HG03064 (cell line): ENCODE results near the gene ADAM12.

Experiments used
- ATAC-seq: cut with Tn5 transposase; IDR thresholded peaks from one replicate; pipeline ENCODE4 v1.9.1; 2021; ENCODE audit warnings: low read depth; ENCODE audit not compliant: unreplicated experiment

ADAM12 gene

DNA sequence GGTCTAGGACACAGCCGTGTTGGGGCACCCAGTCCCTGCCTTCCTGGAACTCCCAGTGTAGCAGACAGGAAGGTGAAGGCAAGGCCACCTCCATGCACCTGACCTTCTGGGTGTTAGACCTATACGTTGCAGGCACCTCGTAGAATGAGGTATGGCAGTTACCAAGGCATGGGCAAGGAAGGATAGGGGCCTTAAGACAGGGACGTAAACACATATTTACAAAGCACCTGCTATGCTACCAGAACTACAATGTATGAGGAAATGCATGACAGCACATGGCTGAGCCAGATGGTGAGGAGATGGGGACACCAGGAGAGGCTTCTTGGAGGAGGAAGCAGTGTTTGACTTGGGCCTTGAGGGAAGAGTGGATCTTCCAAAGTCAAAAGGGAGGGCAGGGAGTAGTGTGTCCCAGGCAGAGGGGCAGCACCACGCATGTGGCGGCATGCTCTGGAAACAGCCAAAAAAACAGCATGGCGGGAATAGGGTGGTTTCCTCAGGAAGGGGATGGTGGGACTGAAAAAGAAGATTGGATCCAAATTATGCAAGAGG, 260.7 kb downstream of the ADAM12 start:
- ATAC-seq: no peak

DNA sequence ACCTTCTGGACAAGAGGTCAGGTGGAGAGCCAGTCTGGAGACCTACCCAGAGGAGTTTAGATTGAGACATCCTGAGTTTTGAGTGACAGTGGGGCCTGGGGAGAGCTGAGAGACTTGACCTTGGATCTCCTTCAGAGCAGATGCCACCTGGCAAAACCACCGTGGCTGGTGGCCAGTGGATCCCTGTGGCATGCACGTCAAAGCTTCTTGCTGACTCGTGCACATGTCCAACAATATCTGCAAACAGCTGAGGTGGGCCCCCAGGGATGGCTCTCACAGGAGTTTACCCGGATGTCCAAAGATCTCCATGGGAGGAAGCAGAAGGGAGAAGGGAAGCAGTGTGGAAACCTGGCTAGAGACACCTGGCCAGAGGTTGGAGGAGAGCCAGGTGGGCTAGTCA, 261.4 kb downstream of the ADAM12 start:
- no peak for ATAC-seq

DNA sequence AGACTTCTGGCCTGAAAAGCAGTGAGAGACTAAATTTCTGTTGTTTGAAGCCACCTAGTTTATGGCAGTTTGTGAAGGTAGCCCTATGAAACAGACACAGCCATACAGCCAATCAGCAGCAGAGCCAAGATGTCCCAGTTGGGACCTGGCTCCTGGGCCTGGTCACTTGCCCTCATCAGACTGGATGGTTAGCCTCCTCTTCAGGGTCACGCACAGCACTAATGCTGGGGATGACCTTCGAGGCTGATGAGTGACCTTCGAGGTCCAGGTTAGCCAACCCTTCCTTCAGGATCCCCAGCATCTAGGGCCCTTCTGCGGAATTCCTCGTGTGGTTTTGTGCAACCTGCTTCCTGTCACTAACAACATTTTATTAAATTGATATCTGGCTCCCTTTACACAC, 262.3 kb downstream of the ADAM12 start:
- no peak for ATAC-seq

- ATAC-seq: no peak
Measured at GRCh38 chr10:126124668-126125349, 263.5 kb downstream of the ADAM12 start.

GRCh38 chr10:126124046-126124445, 264.2 kb downstream of the ADAM12 start:
- ATAC-seq: no peak

GRCh38 chr10:126123466-126123865, 264.8 kb downstream of the ADAM12 start:
- ATAC-seq: no peak

- no peak for ATAC-seq
Measured at GRCh38 chr10:126122881-126123280, 265.4 kb downstream of the ADAM12 start.

DNA sequence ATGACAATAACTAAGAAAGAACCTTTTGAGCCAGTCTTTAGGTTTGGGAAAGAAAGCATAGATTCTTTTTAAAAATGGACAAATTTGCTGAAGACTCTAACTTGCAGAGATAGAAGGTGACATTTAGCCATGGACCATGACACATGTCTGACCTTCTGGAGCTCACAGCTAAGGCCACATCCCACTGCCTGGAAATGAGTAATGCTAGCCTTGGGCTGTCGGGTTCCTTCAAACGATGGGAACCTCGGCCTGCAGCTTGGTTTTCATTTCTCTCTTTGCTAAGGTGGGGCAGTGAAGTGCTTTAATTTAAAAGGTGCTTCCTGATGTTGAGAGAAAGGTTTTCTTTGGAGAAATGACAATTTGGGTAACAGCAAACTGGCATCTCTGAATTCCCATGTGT, 268.7 kb downstream of the ADAM12 start:
- no peak for ATAC-seq

GRCh38 chr10:126118476-126118875, 269.8 kb downstream of the ADAM12 start:
- ATAC-seq: no peak

DNA sequence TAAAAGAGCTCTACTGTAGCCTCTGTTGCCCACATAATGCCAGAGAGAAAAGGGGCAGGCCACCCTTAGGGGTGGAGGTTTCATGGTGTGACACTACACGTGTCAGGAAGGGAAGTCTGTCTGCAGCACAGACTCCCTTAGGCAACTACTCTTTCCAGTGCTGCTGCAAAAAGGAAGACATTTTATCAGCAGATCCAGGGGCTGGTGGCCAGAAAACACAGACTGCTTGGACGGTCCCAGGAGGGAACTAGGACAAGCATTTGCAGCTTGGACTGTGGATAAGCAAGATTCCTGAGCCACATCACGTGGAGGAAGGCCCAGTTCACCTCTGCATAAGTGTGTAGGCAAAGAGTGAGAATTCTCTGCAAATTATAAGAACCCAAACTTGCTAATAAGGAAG, 271.1 kb downstream of the ADAM12 start:
- ATAC-seq: no peak

DNA sequence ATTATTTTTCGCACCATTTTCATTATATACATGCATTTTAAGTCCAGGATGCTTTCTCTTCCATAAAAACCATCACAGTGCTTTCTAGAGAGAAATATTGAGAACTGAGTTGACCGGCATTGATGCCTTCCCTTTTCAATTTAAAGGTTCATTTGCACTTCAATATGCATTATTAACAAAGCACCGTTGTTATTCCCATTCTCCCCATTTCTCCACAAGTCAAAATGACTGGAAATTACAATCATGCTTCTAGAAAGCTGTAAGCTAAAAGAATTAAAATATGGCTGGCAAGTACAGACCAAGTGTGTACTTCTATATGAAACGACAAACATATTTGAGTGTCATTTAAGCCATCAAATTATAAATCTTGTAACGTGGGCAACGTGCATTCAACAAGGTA, 272.4 kb downstream of the ADAM12 start:
- ATAC-seq: no peak

DNA sequence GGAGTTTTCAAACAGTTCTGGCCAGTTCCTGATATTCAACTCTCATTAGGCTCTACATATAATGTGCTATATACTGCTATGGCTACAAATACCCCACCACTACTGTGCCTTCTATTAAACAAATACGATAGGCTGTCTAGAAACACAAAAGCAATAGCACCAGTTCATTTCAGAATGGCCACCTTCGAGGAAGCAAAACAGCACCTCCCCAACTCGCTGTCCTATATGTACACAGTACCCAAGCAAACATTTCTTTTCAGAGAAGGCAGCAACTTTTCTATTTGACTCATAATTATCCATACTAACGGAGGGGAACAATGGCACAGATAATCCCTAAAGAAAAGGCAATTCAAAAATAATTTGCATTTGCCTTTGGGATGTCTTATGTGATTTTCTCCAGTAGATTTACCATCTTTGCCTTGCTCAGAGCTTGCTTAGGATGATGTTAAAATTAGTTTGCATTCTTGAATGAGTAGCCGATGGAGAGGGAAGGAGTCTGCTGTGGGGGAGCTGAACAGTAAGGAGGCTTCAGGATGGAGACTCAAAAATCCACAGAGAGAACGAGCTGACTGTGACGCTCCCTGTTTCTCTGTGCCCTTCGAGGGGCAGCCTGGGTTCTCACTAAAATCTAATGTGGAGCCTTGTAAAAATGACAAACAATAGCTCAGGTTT, 273.3 kb downstream of the ADAM12 start:
- no peak for ATAC-seq

GRCh38 chr10:126111516-126111915, 276.8 kb downstream of the ADAM12 start:
- no peak for ATAC-seq

DNA sequence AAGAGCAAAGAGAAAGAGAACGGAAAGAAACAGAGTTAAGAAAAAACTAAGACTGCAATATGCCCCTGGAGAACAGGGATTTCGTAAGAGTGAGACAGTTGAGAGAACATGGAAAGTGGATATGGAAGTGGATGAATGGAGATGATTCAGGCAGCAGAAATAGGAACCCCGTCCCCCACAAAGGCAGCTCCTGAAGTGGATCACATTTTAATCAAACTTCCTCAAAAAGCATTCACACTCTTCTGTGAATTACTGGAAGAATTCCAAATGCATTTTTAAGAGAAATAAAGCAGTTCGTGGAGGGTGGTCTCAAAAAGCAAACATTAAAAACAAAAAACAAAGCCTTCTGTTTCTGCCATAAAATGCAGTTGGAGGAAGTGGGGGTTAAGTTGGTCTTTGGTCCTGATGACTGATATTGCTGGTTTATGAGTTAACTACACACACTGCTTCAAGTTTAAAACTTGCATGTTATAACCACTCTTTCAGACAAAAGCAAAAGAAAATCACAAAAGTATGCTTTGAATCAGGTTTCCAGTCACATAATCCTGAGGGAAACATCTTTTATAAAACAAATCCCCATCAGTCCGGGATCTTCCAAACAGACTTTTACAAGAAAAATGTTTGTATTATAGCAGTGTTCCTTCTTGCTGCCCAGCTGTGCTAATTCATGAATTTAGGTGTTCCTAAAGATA, 277.6 kb downstream of the ADAM12 start:
- no peak for ATAC-seq

DNA sequence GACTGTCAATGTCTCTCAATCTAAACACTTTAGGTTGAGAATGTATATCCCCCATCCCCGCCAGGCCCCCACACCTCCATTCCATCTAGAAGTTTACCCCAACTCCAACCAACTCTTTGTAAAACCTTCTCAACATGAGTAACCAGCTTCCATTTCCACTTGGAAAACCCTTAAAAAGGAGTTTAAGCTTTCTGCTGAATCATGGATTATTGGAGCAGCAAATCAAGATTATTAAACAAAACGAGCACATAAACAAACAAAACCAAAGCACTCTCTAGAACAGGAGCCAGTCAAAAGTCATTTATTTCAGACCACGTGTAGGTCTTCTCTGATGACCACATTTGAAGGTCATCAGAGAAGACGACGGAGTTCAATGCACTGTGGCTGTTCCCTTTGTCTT, 278.4 kb downstream of the ADAM12 start:
- no peak for ATAC-seq

DNA sequence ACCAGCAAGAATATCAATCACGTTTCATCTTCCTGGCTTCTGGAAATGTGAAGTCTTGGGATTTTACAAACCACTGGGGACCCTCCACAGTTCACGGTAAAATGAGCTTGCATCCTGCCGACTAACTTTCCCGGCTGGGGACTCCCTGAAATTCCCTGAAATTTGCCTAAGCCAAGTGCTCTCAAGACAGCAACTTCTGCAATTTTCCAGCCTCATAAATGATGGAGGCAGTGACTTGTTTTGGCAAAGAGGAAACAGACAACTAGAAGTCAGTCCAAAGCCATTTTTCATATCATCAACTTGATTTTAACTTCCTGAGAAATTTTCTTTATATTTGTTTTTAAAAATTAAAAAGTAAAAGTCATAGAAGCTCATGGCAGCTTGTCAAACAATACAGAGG, 279.6 kb downstream of the ADAM12 start:
- no peak for ATAC-seq

DNA sequence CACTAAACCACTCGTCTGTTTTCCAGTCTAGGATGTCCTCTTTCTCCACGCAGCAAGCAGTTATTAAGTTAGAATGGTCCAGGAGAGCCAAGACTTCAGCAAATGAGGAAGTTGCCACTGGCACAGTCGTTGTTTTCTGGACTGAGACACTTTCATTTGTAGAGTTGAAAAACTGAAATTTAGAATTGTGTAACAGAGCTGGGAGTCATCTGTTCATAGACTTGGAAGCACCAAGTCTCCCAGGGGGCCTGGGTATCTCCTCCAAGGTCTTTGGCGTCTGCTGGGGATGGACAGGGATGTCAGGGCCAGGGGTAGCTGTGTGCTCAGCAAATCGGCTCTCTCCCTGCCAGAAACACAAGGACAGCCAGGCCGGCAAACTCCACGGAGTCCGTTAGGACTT, 283.5 kb downstream of the ADAM12 start:
- no peak for ATAC-seq

DNA sequence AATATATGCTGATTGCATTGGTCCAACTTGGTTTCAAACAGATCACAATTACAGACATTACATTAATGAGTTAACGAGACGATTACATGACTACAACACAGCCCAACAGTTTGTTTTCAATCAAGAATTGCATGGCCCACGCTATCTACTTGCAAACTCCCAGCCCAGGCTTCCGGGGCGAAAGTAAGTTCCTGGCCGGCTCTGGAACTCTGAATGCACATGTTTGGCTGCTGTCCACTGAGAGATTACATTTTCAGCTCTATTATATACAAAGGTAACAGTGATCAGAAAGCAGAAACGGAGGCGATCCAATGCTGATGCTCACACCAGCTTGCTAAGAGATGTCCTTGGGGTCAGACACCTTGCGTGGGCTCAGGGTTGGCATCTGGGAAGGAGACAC, 285.6 kb downstream of the ADAM12 start:
- no peak for ATAC-seq

DNA sequence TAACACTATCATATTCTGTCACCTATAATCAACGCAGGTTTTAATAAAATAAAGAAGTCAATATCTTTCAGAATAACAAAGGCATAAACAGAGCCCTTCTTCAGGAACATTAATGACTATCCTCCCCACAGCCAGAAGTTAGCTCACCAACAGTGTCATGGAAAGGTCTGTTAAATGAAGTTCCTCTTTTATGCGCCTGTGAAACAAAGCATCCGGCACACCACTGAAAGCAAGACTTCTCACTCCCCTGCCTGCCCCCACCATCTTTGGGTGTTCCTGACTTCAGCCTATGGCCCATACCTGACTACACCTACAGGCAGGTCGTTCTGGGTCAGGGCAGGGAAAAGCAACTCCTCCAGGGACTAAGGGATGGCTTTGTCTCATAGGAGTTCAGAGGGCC, 286.5 kb downstream of the ADAM12 start:
- ATAC-seq: no peak

DNA sequence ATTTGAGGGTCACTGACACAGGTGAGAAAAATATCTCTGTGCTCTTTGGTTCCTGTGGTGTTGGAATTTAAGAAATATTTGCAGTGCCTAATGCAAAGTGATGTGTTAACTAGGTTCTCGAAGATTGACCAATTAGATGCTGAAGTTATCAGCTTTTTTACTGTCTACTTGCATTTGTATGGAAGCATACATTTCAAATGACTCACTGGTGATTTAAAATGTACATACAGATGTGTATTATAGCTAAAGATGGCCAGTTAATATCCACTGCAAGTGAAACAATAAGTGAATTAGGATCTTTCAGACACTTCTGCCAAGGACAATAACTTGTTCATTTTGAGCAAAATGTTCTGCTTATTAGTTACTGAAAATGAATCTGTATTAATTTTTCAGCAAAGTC, 287.0 kb downstream of the ADAM12 start:
- ATAC-seq: no peak

- ATAC-seq: no peak
Measured at GRCh38 chr10:126099366-126099765, 288.9 kb downstream of the ADAM12 start.

DNA sequence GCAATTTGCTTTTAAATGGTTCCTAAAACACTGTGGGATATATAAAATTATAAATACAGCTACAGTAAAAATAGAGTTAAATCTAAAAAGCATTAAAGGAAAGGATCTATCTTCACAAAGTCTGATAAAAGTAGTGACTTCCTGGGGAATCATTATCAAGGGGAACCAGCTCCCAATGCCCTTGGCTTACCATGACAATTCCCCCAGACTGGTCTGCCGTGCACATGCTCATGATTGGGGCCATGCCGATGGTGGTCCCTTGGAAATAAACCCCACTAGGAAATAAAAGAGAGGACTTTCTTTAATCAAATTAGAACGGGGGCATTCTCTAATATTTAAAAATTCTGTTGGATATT, 290.1 kb downstream of the ADAM12 start:
- no peak for ATAC-seq
